SK-N-SH (cell line): ENCODE results near the gene GCN1. TPM values are rescaled to one million over a fixed set of nuclear protein-coding genes. Genes with fewer than 3 reads are reported as not detected.

Source experiments
- CTCF ChIA-PET: fragments of 300-600, 350-600 bp; formaldehyde crosslinking; extraction: SDS; loops from one replicate; lab custom pipeline; 2021; lab: Yijun Ruan, JAX
- POLR2A ChIA-PET: fragments of 350-600 bp; sonication (Branson Sonifier 250); formaldehyde crosslinking; extraction: SDS; loops from one replicate; lab custom pipeline; 2020; ENCODE audit warnings: antibody characterized with exemption, inconsistent platforms; lab: Yijun Ruan, JAX
- DNase-seq: peaks from one replicate; pipeline ENCODE4 v3.0.0; 2012
- H2AFZ ChIP-seq: fragments of 200-600 bp; sonication (generic); 2 replicates; pipeline ENCODE4 v1.8.1; 2016; ENCODE audit warnings: antibody characterized with exemption, mild to moderate bottlenecking, low read depth
- H3F3A ChIP-seq: fragments of 200-600 bp; sonication (generic); replicated peaks from 2 replicates; pipeline ENCODE3; 2016; ENCODE audit warnings: antibody characterized with exemption, mild to moderate bottlenecking; ENCODE audit not compliant: insufficient read depth
- H3K27ac ChIP-seq, 2 experiments: fragments of 200-500 bp in 1 of 2; fragments of 200-600 bp in 1 of 2; sonication (Bioruptor generic) in 1 of 2; sonication (generic), shearing (Covaris generic) in 1 of 2; 2 replicates each; pipeline versions ENCODE4 v1.5.1 to v1.6.1; 2014 to 2016; ENCODE audit warnings: low read depth in 2 of 2, inconsistent platforms in 1 of 2, low read length in 1 of 2, mild to moderate bottlenecking in 1 of 2, mixed read lengths in 1 of 2
- H3K27me3 ChIP-seq: fragments of 200-600 bp; sonication (generic), shearing (Covaris generic); 2 replicates; pipeline ENCODE4 v1.6.1; 2016; ENCODE audit warnings: mixed run types; ENCODE audit not compliant: insufficient read depth
- H3K36me3 ChIP-seq, 2 experiments: fragments of 200-500 bp in 1 of 2; fragments of 200-600 bp in 1 of 2; sonication (Bioruptor generic) in 1 of 2; sonication (generic) in 1 of 2; replicated peaks in 1 of 2; 2 replicates each; pipeline versions ENCODE3 to v1.5.1; 2014 to 2016; ENCODE audit warnings: low read length in 1 of 2, mild to moderate bottlenecking in 1 of 2; ENCODE audit not compliant: insufficient read depth in 2 of 2, control insufficient read depth in 1 of 2
- H3K4me1 ChIP-seq, 2 experiments: fragments of 200-500 bp in 1 of 2; fragments of 200-600 bp in 1 of 2; sonication (Bioruptor generic) in 1 of 2; sonication (generic), shearing (Covaris generic) in 1 of 2; 2 replicates each; pipeline versions ENCODE4 v1.5.1 to v1.6.1; 2014 to 2016; ENCODE audit warnings: low read depth in 1 of 2, low read length in 1 of 2, mixed run types in 1 of 2; ENCODE audit not compliant: insufficient read depth in 2 of 2, control insufficient read depth in 1 of 2
- H3K4me2 ChIP-seq: fragments of 200-600 bp; sonication (generic), shearing (Covaris generic); 2 replicates; pipeline ENCODE4 v1.6.1; 2017; ENCODE audit warnings: mixed run types
- H3K4me3 ChIP-seq, 2 experiments: fragments of 200-500 bp in 1 of 2; fragments of 200-600 bp in 1 of 2; sonication (Bioruptor generic) in 1 of 2; sonication (generic), shearing (Covaris generic) in 1 of 2; 2 replicates each; pipeline versions ENCODE4 v1.5.1 to v1.8.1; 2014 to 2016; ENCODE audit warnings: low read depth in 2 of 2, inconsistent platforms in 1 of 2, low read length in 1 of 2, mild to moderate bottlenecking in 1 of 2, mixed read lengths in 1 of 2, moderate library complexity in 1 of 2
- H3K79me2 ChIP-seq: fragments of 200-600 bp; sonication (generic); 2 replicates; pipeline ENCODE4 v1.8.1; 2017; ENCODE audit warnings: mild to moderate bottlenecking; ENCODE audit not compliant: insufficient read depth
- H3K9ac ChIP-seq: fragments of 200-600 bp; sonication (generic); 2 replicates; pipeline ENCODE4 v1.6.1; 2017; ENCODE audit warnings: mixed run types
- H3K9me2 ChIP-seq: fragments of 200-600 bp; sonication (generic); 2 replicates; pipeline ENCODE4 v1.6.1; 2017; ENCODE audit warnings: mixed run types
- H3K9me3 ChIP-seq: fragments of 200-600 bp; sonication (generic); 2 replicates; pipeline ENCODE4 v1.6.1; 2017; ENCODE audit warnings: mixed run types, mild to moderate bottlenecking, moderate library complexity
- H4K20me1 ChIP-seq: fragments of 200-600 bp; sonication (generic); 2 replicates; pipeline ENCODE4 v1.6.1; 2017; ENCODE audit warnings: mild to moderate bottlenecking, mixed run types; ENCODE audit not compliant: insufficient read depth
- CHD2 ChIP-seq: fragments of 150-350 bp; IDR thresholded peaks from 2 replicates; pipeline ENCODE4 v1.6.1; 2018; ENCODE audit warnings: low read length; ENCODE audit not compliant: partially characterized antibody
- FOXJ3 ChIP-seq: sonication (generic); formaldehyde crosslinking; IDR thresholded peaks from 2 replicates; pipeline ENCODE4 v1.5.1; 2020; ENCODE audit warnings: mild to moderate bottlenecking, missing genetic modification reagents
- RCOR1 ChIP-seq: fragments of 150-350 bp; IDR thresholded peaks from 2 replicates; pipeline ENCODE4 v1.6.1; 2017; ENCODE audit warnings: antibody characterized with exemption, low read length
- SIN3A ChIP-seq: IDR thresholded peaks from 2 replicates; pipeline ENCODE4 v1.6.1; 2012; ENCODE audit warnings: low read depth, mild to moderate bottlenecking, low read length, moderate library complexity, borderline replicate concordance
- WGBS: methylation state at CpG from one replicate; pipeline ENCODE4 v1.1.6; 2017; ENCODE audit warnings: low lambda C conversion rate; 5-methylcytosine and 5-hydroxymethylcytosine counted together
- polyA plus RNA-seq, 3 experiments: library from polyadenylated mRNA; depleted of rRNA; stranded (reverse); fragments of >200 nt; gene quantifications; 2 replicates each; pipeline ENCODE4 v1.2.3, GENCODE V29; 2012
- small RNA-seq, 7 experiments: library from RNA; depleted of rRNA; stranded (forward); fragments of <200 nt; gene quantifications; one replicate each; pipeline ENCODE3, GENCODE V24; 2012

GCN1 gene
- polyA plus RNA-seq, 1 of the 3 experiments (the other 2 are of a cell fraction) = 54.4 TPM

GRCh38 chr12:120077260-120077659 lies 117.3 kb downstream of the GCN1 start:
- no peaks in the 10 kb centered on the region for H3K9me2 ChIP-seq
- no peak overlapping the region for H3K9ac ChIP-seq
- WGBS = 82% methylated on average over 5 of the region's 6 CpGs
- no peak overlapping the region for H3K4me3 ChIP-seq
- no peaks in the 10 kb centered on the region; a peak in 1 of 4 replicates for H3K4me1 ChIP-seq
- H3K79me2 ChIP-seq = no peaks in the 10 kb centered on the region
- DNase-seq = no peak
- no peaks in the 10 kb centered on the region for H3F3A ChIP-seq
- no peaks in the 10 kb centered on the region; the same call in 1 of the 2 replicates for H3K27me3 ChIP-seq
- H3K36me3 ChIP-seq = no peaks in the 10 kb centered on the region
- no peaks in the 10 kb centered on the region for H3K9me3 ChIP-seq
- no peaks in the 10 kb centered on the region for H4K20me1 ChIP-seq
- no peak overlapping the region for H3K4me2 ChIP-seq
- H3K27ac ChIP-seq = no peak overlapping the region
- H2AFZ ChIP-seq = no peak overlapping the region
- ChIA-PET CTCF (no interaction called here), POLR2A (no interaction called here)
- no peak for TF ChIP-seq RCOR1
- TF ChIP-seq SIN3A = no peak
- no peak for TF ChIP-seq FOXJ3 (CRISPR knock-in tag)
- TF ChIP-seq CHD2 = no peak

Small RNA genes within 50 kb of the gene (small RNA-seq; reads per million reads assigned to genes)
- gene MIR4498 = 0 to 1.7 (median 0.43) reads per million in 7 experiments

Other genes starting within 250 kb of the GCN1 start
- gene BICDL1, start 205.5 kb downstream of the GCN1 start, polyA plus RNA-seq (2012; rRNA removed) = 0.35 and 0.44 TPM in 2 replicates
- gene RAB35, start 78.0 kb downstream of the GCN1 start, polyA plus RNA-seq (2012; rRNA removed) = 41.8 and 45.3 TPM in 2 replicates
- gene RPLP0, start 6.4 kb upstream of the GCN1 start, polyA plus RNA-seq (2012; rRNA removed) = 5,975 and 6,606 TPM in 2 replicates
- 63.0 and 89.0 TPM in 2 replicates for gene PXN, start 71.0 kb upstream of the GCN1 start, polyA plus RNA-seq (2012; rRNA removed)
- not detected in 2 replicates for gene RNU4-2, start 97.2 kb upstream of the GCN1 start, polyA plus RNA-seq (2012; rRNA removed)
- not detected in 2 replicates for gene RNU4-1, start 98.5 kb upstream of the GCN1 start, polyA plus RNA-seq (2012; rRNA removed)
- 1.1 and 1.4 TPM in 2 replicates for gene SIRT4, start 107.6 kb upstream of the GCN1 start, polyA plus RNA-seq (2012; rRNA removed)
- not detected in 2 replicates for gene PLA2G1B, start 133.1 kb upstream of the GCN1 start, polyA plus RNA-seq (2012; rRNA removed)
- 1.3 and 1.7 TPM in 2 replicates for gene MSI1, start 174.4 kb upstream of the GCN1 start, polyA plus RNA-seq (2012; rRNA removed)
- gene COX6A1, start 243.4 kb upstream of the GCN1 start, polyA plus RNA-seq (2012; rRNA removed) = 1,149 and 1,199 TPM in 2 replicates